HG03354 (cell line): Measurements from ENCODE around the gene PSMG4.

Experiments
- ATAC-seq: cut with Tn5 transposase; IDR thresholded peaks from one replicate; pipeline ENCODE4 v1.9.1; 2021; ENCODE audit warnings: mild to moderate bottlenecking; ENCODE audit not compliant: unreplicated experiment, poor library complexity, severe bottlenecking

PSMG4 gene

DNA sequence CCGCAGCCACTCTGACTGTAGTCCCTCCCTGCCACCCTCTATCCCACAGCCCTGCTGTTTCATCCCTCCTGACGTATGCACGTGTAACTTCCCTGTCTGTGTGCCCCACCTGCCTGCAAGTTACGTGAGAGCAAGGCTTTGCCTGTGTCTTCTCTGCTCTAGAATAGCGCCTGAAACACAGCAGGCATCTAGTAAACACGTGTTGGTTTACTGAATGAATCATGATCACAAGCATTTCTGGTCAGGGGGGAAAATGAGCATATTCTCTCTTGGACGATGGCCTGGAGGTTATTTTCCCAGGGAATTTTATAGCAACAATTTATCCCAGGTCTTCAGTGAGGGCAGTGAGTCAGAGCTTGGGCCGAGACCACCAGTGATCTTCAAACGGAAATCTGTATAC, 38.3 kb downstream of the PSMG4 start:
- no peak for ATAC-seq

DNA sequence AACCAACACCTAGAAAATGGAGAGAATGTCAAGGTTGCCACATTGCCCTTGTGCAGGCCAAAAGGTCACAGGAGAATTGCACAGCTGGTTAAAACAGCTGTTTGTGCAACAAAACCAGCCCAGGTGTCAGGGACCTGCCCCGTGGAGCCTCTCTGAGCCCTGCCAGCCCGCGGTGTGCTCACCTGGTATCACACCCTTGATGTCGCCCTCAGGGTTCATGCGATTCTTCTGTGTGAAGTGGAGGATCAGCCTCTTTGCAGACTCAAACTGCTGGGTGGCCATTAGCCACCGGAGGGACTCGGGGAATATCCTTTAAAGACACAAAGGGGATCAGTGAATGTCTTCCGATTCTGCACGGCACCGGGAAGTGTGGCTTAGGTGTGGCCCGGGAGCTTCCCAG, 39.2 kb downstream of the PSMG4 start:
- no peak for ATAC-seq

DNA sequence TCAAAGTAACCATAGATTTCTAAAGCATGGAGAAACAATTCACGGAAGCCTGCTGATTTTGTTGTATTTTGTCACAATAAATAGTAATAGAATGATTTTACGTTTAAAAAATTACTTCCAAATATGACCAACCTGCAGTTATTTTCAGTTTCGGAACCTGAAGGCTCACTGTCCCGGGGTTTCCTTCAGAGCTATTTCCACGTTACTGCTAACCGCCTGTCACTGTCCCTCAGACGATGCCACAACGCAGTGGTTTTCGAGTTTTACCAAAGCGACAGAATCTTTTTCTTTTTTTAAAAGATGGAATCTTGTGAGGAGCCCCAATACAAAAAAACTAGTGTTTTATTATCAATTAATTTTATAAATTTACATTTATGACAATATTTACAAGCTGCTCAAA, 40.5 kb downstream of the PSMG4 start:
- ATAC-seq: no peak

DNA sequence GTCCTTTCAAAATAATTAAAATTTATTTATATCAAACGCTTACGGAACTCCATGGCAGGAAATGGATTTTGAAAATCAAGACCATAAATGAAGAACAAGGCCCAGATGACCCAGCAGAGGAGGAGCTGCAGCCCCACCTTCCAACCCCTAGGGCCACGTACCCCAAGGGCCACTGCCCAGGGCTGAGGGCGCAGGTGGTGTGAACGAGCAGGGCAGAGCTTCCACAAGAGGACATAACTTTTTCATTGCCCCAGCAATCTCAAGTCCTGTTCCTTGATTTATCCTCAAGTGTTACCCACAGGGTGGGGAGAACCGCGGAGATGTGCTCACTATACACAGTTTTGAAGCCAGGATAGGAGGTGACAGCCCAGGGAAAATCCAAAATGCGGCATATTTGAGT, 42.8 kb downstream of the PSMG4 start:
- no peak for ATAC-seq

DNA sequence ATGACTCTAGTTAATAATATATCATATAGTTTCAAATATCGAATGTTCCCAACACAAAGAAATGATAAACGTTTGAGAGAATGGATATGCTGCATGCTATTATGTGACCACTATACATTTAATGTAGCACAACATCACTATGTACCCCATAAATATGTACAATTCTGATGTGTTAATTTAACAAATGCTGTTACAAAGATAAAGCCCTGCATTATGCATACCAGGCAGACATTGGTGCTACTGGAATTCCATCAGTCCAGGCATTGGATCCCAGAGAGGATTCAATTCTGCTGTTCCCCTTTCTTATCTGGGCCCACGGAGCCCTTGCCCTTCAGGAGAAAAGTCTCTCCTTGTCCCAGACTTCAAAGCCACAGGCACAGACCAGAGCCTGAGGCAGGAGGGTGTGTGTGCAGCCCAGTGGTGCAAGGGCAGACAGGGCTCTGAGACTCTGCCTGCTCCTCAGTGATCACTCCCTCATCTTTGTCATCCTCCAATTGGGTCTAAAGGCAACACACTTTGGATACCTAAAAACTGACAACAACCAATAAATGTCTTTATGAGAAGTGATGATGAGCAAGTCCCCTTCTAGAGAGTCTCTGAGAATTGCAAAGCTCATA, 45.2 kb downstream of the PSMG4 start:
- ATAC-seq: no peak

DNA sequence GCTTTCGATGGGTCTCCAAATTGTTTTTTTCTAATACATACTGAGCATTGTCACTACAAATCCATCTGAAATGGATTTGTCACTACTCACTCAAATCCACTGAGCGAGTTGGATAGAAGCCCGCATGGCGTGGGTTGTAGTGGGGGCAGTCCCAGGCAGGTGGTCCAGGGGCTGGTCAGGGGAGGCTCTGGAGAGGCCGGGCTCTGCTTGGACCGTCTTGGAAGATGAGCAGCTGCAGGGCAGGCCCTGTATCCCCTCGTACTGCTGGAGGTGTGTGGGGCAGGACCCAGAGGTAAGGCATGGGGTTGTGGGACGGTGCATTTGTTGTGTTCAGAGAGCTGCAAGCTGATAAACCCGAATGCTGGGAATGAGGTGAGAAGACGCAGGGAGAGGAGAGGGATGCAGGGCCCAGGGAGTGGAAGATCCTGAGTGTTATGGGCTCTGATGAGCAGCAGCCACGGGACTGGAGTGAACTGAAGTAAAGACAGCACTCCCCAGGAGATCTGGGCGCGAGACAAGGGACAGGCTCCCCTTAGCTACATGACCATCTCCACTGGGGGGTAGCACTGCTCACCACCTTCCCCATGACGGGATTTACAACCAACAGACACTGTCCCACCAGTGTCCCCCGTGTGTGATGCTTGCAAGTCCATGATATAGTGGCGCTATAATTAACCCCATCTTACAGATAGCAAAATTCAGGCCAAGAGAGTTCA, 45.9 kb downstream of the PSMG4 start:
- ATAC-seq: no peak

DNA sequence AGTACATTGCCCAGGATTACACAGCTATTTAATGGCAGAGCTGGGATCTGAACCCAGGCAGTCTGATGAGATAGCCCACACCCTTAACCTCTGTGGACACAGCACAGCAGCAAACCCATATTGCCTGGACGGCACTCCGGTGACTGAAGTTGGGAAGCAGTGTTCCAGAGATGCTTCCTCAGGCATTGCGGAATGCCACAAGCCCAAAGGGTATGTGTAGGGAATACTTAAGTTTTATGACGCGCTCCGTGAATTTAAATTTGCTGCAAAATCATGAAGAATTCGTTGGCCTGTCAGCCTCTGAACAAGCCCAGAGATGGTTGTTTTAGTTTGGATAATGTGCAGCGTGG, 46.4 kb downstream of the PSMG4 start:
- ATAC-seq: no peak

DNA sequence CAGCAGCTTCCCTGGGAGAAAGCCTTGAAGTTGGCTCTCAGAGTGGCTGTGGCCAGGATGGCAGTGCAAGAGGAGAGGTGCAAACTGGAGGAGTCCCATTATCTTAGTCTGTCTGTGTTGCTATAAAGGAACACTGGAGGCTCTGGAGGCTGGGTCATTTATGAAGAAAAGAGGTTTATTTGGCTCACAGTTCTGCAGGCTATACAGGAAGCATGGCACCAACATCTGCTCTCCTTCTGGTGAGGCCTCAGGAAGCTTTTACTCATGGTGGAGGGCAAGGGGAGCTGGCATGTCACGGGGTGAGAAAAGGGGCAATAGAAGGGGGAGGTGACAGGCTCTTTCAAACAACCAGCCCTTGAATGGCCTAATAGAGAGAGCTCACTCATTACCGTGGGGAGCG, 47.1 kb downstream of the PSMG4 start:
- ATAC-seq: no peak

DNA sequence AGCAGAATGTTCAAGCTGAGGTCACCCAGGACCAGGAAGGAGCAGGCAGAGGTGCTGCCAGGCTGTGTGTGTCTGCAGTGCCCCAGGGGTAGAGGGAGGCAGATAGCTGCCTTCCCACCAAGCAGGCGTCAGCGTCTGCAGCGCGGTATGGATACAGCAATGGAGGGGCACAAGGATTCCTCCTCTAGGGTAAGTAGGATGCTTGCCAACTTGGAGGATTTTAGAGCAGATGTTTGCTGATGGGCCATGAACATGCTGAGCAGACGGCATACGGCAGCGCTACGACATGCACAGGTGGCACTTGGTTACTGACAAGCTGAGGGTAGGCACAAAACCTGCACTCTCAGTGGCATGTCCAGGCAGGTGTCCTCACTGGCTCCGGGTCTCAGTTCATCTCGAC, 48.1 kb downstream of the PSMG4 start:
- no peak for ATAC-seq

DNA sequence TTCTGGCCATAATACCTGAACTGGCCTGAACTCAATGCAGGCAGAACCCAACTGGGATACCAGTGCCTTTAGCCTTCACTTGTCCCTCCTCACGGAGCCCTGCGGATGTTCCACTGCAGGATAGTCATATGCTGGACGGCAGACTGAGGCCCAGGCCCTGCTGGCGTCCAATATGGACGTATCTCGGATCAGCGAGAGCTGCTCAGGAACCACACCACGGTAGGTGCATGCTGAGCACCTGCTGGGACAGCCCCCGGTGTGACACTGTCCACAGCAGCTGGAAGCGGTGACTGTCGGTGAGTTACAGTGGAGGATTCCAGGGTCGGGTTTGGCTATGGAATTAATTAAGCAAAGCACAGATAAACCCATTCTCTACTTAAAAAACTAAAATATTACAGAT, 48.7 kb downstream of the PSMG4 start:
- no peak for ATAC-seq

DNA sequence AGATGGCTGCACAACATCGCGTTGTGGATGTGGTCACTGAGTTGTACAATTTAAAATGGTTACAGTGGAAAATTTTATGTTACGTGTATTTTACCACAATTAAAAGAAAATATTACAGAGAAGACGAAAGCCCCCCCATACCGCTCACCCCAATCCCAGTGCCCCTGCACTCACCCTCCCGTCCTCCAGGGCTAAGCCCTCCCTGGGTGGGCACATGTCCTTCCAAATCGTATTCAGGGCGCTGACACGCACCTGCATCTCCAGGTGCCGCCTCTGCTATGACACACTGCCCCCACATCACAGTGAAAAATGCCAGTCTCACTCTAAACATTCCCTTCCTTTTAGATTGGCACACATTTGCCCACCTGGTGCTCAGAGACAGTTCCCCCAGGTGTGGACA, 49.4 kb downstream of the PSMG4 start:
- no peak for ATAC-seq

DNA sequence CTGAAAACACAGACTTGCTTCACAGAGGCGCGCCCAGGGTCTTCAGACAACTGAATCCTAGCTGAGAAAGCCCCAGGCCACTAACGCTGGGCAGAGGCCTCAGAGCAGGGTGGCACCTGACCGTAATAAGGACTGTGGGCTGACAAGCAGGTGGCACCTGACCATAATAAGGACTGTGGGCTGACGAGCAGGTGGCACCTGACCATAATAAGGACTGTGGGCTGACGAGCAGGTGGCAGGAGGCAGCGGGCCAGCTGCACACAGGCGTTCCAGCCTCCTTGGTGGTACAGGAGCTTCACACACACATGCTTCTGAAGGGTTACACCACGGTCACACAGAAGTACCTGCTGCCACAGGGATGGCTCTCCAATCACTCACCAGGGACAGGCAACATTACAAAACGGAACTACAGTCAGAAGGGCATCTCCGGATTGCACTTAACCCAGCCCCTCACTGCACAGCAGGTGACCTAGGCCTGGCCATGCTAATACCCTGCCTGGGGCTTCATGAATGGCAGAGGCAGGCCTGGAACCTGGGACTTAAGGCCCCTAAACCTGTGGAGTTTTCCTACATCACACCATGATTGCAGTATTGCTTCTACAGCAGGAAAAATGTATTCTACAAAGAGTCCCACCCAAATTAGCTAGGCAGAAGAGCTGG, 50.8 kb downstream of the PSMG4 start:
- ATAC-seq: no peak

DNA sequence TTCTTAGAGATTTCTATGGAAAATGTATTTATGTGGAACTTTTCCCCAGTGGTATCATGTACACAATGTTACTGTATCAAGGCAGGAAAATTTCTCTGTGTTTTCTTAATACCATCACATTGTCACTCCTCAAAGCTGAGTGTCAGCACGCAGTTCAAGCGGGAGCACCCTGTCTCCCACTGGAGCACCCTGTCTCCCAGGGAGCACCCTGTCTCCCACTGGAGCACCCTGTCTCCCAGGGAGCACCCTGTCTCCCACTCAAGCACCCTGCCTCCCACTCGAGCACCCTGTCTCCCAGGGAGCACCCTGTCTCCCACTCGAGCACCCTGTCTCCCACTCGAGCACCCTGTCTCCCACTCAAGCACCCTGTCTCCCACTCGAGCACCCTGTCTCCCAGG, 51.3 kb downstream of the PSMG4 start:
- ATAC-seq: no peak

DNA sequence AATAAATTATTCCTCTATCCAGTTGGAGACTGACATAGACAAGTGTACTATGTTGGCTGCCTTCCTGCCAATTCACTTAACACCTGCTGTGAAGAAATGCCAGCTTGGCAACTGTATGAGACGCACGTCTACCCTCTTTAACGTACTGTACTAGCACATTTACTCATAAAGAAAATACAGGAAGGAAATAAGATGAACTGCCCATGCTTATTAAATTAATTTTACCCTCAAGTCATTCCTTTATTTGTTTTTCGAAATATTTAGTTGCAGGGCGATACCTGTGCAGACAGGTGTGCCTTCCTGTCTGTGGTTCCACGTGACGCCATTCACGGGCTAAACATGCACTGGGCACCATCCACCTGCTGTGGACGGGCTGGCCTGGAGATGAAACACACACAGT, 52.0 kb downstream of the PSMG4 start:
- no peak for ATAC-seq

DNA sequence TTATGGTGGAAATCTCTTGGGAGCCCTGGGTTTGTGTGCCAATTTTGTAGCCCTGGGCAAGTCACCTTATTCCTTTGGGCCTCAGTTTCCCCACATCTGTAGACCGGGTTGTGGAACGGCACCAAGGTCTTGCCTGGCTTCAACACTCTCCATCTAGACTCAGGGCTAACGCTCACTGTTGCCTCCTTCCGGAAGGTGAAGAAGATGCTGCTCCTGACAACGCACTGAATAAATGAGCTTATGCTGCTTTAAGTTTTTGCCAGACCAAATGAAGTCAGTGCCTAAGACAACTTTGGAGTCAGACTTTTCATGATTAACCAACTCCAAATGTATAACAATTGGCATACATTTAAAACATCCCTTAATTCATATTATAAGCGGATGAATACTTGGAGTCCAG, 53.1 kb downstream of the PSMG4 start:
- no peak for ATAC-seq

DNA sequence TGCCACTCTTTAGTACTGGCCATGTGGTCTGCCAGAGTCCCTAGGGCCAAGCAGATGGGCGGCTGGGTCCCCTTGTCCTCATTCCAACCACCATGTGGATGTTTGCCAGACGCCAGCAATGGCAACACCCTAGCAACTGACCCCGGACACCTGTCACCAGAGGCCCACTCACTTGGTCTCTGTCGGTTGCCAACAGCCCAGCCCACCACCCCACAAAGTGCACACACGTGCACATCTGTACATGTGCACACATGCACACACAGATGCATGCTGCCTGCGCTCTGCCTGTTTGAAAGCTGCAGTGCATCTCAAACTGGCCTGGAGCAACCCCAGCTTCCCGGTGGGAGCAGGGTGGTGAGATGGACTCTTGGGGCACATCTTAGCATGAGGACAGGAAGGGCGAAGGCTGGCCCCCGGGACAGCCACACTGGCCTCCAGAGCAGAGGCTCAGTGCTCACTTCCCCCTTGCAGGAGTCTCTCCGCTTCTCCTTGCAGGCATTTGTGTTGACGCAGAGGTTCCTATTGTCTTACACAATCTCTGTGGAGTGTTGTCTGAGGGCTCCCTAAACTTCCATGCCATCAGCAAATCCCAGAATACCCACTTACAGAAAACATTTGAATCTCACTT, 54.0 kb downstream of the PSMG4 start:
- no peak for ATAC-seq

DNA sequence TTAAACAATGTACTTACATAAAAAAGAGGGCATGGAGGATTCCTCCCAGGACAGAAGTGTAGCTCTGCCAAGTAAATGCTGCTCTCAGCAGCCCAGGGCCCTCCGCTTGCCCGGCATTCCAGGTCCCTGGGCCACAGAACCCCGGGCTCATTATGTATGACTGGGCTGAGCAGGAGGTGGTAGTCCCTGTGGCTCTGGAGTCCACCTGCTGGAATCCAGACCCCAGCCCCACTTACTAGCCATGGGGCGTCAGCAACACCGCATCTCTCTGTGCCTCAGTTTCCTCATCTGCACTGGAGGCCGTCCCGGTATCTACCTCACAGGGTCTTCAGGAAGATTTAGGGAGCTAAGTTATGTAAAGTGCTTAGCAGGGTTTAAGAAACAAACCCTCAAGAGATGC, 55.4 kb downstream of the PSMG4 start:
- ATAC-seq: no peak

DNA sequence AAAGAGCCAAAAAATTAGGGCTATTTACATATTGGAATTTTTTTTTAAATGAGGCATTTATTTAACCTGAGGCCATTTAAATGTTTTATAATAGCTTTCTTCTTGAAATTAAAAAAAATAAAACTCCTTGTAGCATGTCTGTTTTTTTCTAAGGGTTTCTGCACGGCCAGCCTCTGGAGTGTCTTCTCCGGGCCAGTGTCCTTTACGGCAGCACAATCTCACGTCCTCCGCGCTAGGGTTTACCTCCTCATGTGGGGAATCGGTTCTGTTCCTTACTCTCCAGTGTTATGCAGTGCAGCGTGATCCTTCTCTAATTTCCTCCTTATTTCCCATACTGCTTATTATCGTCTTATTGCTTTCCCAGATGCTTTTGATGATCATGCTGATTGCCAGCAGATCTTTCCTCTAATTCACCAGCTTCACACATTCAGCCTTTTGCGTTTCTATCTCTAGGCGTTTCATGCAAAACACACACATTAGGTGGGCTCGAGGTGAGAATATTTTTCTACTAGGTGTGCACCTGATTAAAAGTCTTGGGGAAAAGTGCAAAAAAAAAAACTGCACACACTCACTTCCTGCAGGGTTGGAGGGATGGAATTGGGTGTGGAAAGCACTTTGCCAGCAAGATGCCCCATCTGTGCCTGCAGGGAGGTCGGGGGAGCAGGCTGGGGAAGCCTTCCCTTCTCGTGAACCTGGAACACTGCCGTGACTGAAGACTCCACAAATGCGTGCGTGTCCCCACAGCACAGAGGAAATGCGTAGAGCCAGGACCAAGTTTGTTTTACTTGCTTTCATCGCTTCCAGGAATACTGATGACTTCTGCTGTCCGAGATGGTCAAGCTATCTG, 56.1 kb downstream of the PSMG4 start:
- no peak for ATAC-seq

DNA sequence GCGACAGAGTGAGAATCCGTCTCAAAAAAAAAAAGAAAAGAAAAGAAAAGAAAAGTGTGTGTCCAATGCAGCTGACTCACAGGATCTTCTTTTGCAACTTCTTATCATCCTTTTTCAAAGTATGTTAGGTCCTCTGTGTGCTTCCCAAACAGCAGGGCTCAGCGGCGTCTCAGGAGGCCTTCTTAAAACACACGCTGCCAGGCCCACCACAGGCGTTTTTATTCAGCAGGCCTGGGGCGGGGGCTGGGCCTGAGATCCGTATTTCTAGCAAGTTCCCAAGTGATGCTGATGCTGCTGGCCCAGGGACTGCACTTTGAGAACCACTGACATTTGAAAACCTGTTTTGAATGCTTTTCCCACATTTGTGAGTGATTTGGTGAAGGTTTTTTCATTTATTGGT, 57.1 kb downstream of the PSMG4 start:
- ATAC-seq: no peak

DNA sequence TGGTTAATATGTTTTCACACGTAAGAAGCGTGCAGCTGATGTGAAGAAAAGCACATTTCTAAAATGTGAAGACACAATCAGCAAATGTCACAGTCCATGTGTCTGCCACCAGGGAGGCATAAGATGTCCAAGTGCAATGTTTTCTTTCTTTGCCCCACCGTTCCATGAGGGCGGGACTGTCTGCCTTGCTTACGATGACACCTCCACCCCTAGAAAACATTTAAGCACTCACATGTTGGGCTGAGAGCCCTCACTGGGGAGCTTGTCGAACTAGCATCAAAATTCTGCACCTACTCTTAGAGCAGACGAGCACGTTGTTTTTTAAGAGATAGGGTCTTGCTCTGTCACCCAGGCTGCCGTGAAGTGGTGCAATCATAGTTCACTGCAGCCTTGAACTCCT, 57.6 kb downstream of the PSMG4 start:
- no peak for ATAC-seq
